NCI-H524 treated with DMSO at 0.1 percent for 48 hours (cell line): ENCODE data around the gene NEUROG1.

Experiments used
- DNase-seq: peaks from one replicate; lab custom pipeline; 2025; lab: John Stamatoyannopoulos, UW

The NEUROG1 gene

GRCh38 chr5:135535820-135536801 lies at the start of gene NEUROG1:
NEUROG1 (minus strand) TSS chr5:135535964; CDS start chr5:135535690, 274 bp downstream.
- peak; percentile 32 for DNase-seq

- no peak for DNase-seq
These were observed 49.2 kb upstream of the NEUROG1 start for GRCh38 chr5:135584918-135585317.

GRCh38 chr5:135584276-135584675 lies 48.5 kb upstream of the NEUROG1 start:
- DNase-seq = no peak

- no peak for DNase-seq
These were observed 46.5 kb upstream of the NEUROG1 start for GRCh38 chr5:135582099-135582781.

- DNase-seq = peak; percentile 7
These were observed 43.0 kb upstream of the NEUROG1 start, which contains the start of gene CXCL14 for GRCh38 chr5:135578685-135579341. CXCL14 (minus strand) TSS chr5:135578991; CDS start chr5:135578778, 213 bp downstream.

GRCh38 chr5:135578305-135578684 lies 42.5 kb upstream of the NEUROG1 start:
- no peak for DNase-seq

GRCh38 chr5:135577421-135577820 lies 41.7 kb upstream of the NEUROG1 start:
- DNase-seq = no peak

- no peak for DNase-seq
These were observed 40.4 kb upstream of the NEUROG1 start for GRCh38 chr5:135576075-135576599.

- DNase-seq = no peak
These were observed 38.7 kb upstream of the NEUROG1 start for GRCh38 chr5:135574493-135574892.

- DNase-seq = no peak
These were observed 36.1 kb upstream of the NEUROG1 start for GRCh38 chr5:135571902-135572301.

- DNase-seq = no peak
These were observed 35.4 kb upstream of the NEUROG1 start for GRCh38 chr5:135571066-135571609.

GRCh38 chr5:135570453-135570764 lies 34.6 kb upstream of the NEUROG1 start:
- DNase-seq = no peak

- no peak for DNase-seq
These were observed 34.1 kb upstream of the NEUROG1 start for GRCh38 chr5:135569755-135570452.

GRCh38 chr5:135568923-135569360 lies 33.2 kb upstream of the NEUROG1 start:
- DNase-seq = no peak

- DNase-seq = no peak
These were observed 32.5 kb upstream of the NEUROG1 start for GRCh38 chr5:135568246-135568645.

- no peak for DNase-seq
These were observed 31.9 kb upstream of the NEUROG1 start for GRCh38 chr5:135567661-135568060.

GRCh38 chr5:135566422-135567400 lies 30.9 kb upstream of the NEUROG1 start:
- no peak for DNase-seq

- no peak for DNase-seq
These were observed 30.1 kb upstream of the NEUROG1 start for GRCh38 chr5:135565725-135566421.

- DNase-seq = no peak
These were observed 29.5 kb upstream of the NEUROG1 start for GRCh38 chr5:135565266-135565665.
